PFSK-1 (cell line): Measurements from ENCODE around the gene TAF10.

Experiments
- FOXP2 ChIP-seq: optimal IDR thresholded peaks from 2 replicates; pipeline ENCODE3; 2011; ENCODE audit warnings: borderline replicate concordance, control low read depth, inconsistent platforms; ENCODE audit not compliant: insufficient read depth; ENCODE audit errors: extremely low read length, extremely low read depth
- POLR2AphosphoS5 ChIP-seq: IDR thresholded peaks from 2 replicates; pipeline ENCODE4 v1.6.1; 2012; ENCODE audit warnings: low read depth, mild to moderate bottlenecking, control low read depth, low read length, moderate library complexity
- REST ChIP-seq, 2 experiments: IDR thresholded peaks; 2 replicates each; pipeline versions ENCODE4 v1.6.1 to v1.8.0; 2011 to 2012; ENCODE audit warnings: low read depth in 2 of 2, low read length in 2 of 2, control low read depth in 1 of 2, inconsistent platforms in 1 of 2, mild to moderate bottlenecking in 1 of 2, moderate library complexity in 1 of 2; ENCODE audit not compliant: insufficient read depth in 1 of 2
- SIN3A ChIP-seq: IDR thresholded peaks from 2 replicates; pipeline ENCODE4 v1.6.1; 2012; ENCODE audit warnings: mild to moderate bottlenecking, low read length, moderate library complexity, borderline replicate concordance; ENCODE audit not compliant: insufficient read depth
- TAF1 ChIP-seq: IDR thresholded peaks from 2 replicates; pipeline ENCODE4 v1.6.1; 2012; ENCODE audit warnings: low read length, control low read depth, borderline replicate concordance; ENCODE audit not compliant: insufficient read depth

TAF10 gene

GRCh38 chr11:6626971-6627761, 15.2 kb upstream of the TAF10 start:
- TF ChIP-seq FOXP2 (no peak), POLR2AphosphoS5 (no peak), REST (IDR thresholded peaks at IDR 0.05; ENCODE audit: insufficient read depth in 1 of 2, low read depth in 2 of 2, low read length in 2 of 2) (no peak), SIN3A (no peak), TAF1 (no peak)

- TF ChIP-seq TAF1 (no peak), SIN3A (no peak), REST (IDR thresholded peaks at IDR 0.05; ENCODE audit: insufficient read depth in 1 of 2, low read depth in 2 of 2, low read length in 2 of 2) (no peak), FOXP2 (no peak), POLR2AphosphoS5 (no peak)
Measured at GRCh38 chr11:6625832-6626420, 13.9 kb upstream of the TAF10 start.

GRCh38 chr11:6625156-6625831, 13.3 kb upstream of the TAF10 start:
- TF ChIP-seq SIN3A = no peak
- TF ChIP-seq REST (IDR thresholded peaks at IDR 0.05; ENCODE audit: insufficient read depth in 1 of 2, low read depth in 2 of 2, low read length in 2 of 2) = no peak
- TF ChIP-seq FOXP2 = no peak
- no peak for TF ChIP-seq POLR2AphosphoS5
- TF ChIP-seq TAF1 = no peak

GRCh38 chr11:6623391-6624363, 11.7 kb upstream of the TAF10 start:
- TF ChIP-seq FOXP2 (no peak), SIN3A (no peak), POLR2AphosphoS5 (no peak), TAF1 (no peak), REST (IDR thresholded peaks at IDR 0.05; ENCODE audit: insufficient read depth in 1 of 2, low read depth in 2 of 2, low read length in 2 of 2) (no peak)
